Amniotic epithelial cell (primary cell): ENCODE measurements around the gene PALM3.
"Not testable (repeated sequence)": the region's sequence is repeated elsewhere in the genome, so short reads cannot be mapped to it uniquely, and the experiment has no call there.

Source experiments
- DNase-seq: peaks from one replicate; pipeline ENCODE4 v3.0.0-alpha.2; 2010; ENCODE audit warnings: low read depth

PALM3 gene

GRCh38 chr19:14030997-14031718 is 30.7 kb downstream of the PALM3 start:
- no peak for DNase-seq

GRCh38 chr19:14028901-14029300 is 33.0 kb downstream of the PALM3 start:
- no peak for DNase-seq

GRCh38 chr19:14027856-14028450 is 33.9 kb downstream of the PALM3 start, which contains the start of gene RLN3:
TSS of gene RLN3 (plus strand) at chr19:14028148. CDS start at chr19:14028205, 57 bp downstream.
- DNase-seq = no peak

GRCh38 chr19:14026652-14027192 is 35.2 kb downstream of the PALM3 start:
- not testable (repeated sequence) for DNase-seq

- DNase-seq = peak; percentile 64
Observed at GRCh38 chr19:14023404-14024235, 38.3 kb downstream of the PALM3 start.

- DNase-seq = peak; percentile 57
Observed at GRCh38 chr19:14022469-14022868, 39.4 kb downstream of the PALM3 start.

GRCh38 chr19:14021474-14021873 is 40.4 kb downstream of the PALM3 start:
- DNase-seq = no peak

- DNase-seq = not testable (repeated sequence)
Observed at GRCh38 chr19:14019739-14020138, 42.1 kb downstream of the PALM3 start.

GRCh38 chr19:14019100-14019499 is 42.8 kb downstream of the PALM3 start:
- DNase-seq = no peak

GRCh38 chr19:14015524-14016035 is 46.3 kb downstream of the PALM3 start:
- no peak for DNase-seq

GRCh38 chr19:14012378-14012915 is 49.4 kb downstream of the PALM3 start:
- no peak for DNase-seq

- peak; percentile 30 for DNase-seq
Observed at GRCh38 chr19:14006766-14007562, 54.9 kb downstream of the PALM3 start.

GRCh38 chr19:14006085-14006765 is 55.7 kb downstream of the PALM3 start, which contains the start of gene RFX1:
TSS of gene RFX1 (minus strand) at chr19:14006320. CDS start at chr19:13993843, 12,477 bp downstream.
- DNase-seq = peak; percentile 100

GRCh38 chr19:14005349-14006084 is 56.4 kb downstream of the PALM3 start:
- DNase-seq = peak; percentile 77

GRCh38 chr19:14004619-14005348 is 57.1 kb downstream of the PALM3 start:
- DNase-seq = no peak
